K562 (cell line): ENCODE results near the gene PSMC4. TPM values are rescaled to one million over a fixed set of nuclear protein-coding genes. Genes with fewer than 3 reads are reported as not detected.
A peak's percentile ranks its signal among the peaks of the same experiment; 100 is the strongest.

Source experiments
- CREBBP ChIP-seq: IDR thresholded peaks from one replicate; pipeline ENCODE4 v1.6.1; 2012; ENCODE audit warnings: low read depth, mild to moderate bottlenecking, control low read depth, inconsistent platforms, low read length
- ELF1 ChIP-seq: fragments of 200-800 bp; sonication (Bioruptor generic); IDR thresholded peaks from 2 replicates; pipeline ENCODE4 v1.6.1; 2016; ENCODE audit warnings: missing genetic modification characterization, missing compliant biosample characterization
- ETV6 ChIP-seq, 3 experiments: fragments of 150-350 bp in 1 of 3; sonication (generic) in 1 of 3; formaldehyde crosslinking in 1 of 3; IDR thresholded peaks; 2 replicates each; pipeline versions ENCODE4 v1.6.1 to v1.8.0; 2014 to 2022; ENCODE audit warnings: borderline replicate concordance in 2 of 3, low read depth in 2 of 3, antibody characterized with exemption in 1 of 3, low read length in 1 of 3, mild to moderate bottlenecking in 1 of 3, missing genetic modification reagents in 1 of 3
- HDAC6 ChIP-seq: IDR thresholded peaks from 2 replicates; pipeline ENCODE4 v1.6.1; 2012; ENCODE audit warnings: low read depth, mild to moderate bottlenecking, control low read depth, inconsistent platforms, low read length, moderate library complexity
- HNRNPL ChIP-seq: fragments of 200-400 bp; formaldehyde crosslinking; IDR thresholded peaks from 2 replicates; pipeline ENCODE4 v1.6.1; 2017; ENCODE audit warnings: low read depth, mild to moderate bottlenecking, low read length
- PHF8 ChIP-seq: fragments of 200-600 bp; sonication (generic); IDR thresholded peaks from 2 replicates; pipeline ENCODE4 v1.6.1; 2012; ENCODE audit warnings: mixed run types, mild to moderate bottlenecking, inconsistent platforms, low read length, moderate library complexity, borderline replicate concordance
- POLR2AphosphoS2 ChIP-seq: IDR thresholded peaks from 2 replicates; pipeline ENCODE4 v1.6.1; 2012; ENCODE audit warnings: low read length, improper control_type of control experiment
- POLR3A ChIP-seq: IDR thresholded peaks from 2 replicates; pipeline ENCODE4 v1.6.1; 2011; ENCODE audit warnings: borderline replicate concordance, mild to moderate bottlenecking, moderate library complexity; ENCODE audit not compliant: insufficient read length, insufficient read depth; ENCODE audit errors: extremely low read depth
- TCFL5 ChIP-seq: fragments of 250-450 bp; sonication (Bioruptor Pico); conservative IDR thresholded peaks from 2 replicates; pipeline ENCODE4 v1.6.1; 2021; ENCODE audit warnings: mild to moderate bottlenecking, moderate library complexity, matching md5 sums
- ZNF41 ChIP-seq: fragments of 250-450 bp; sonication (Bioruptor Pico); conservative IDR thresholded peaks from 2 replicates; pipeline ENCODE4 v1.4.0; 2020; ENCODE audit warnings: mild to moderate bottlenecking
- polyA plus RNA-seq, 8 experiments: library from polyadenylated mRNA; depleted of rRNA in 4 of 8; stranded (reverse) in 5 of 8; unstranded in 3 of 8; fragments of >200 nt; fragmentation: Nextera tagmentation in 2 of 8; fragmentation: Illumina TruSeq in 1 of 8; extraction: Ambion mirVana in 2 of 8; extraction: Trizol in 1 of 8; gene quantifications; 2 replicates each; pipeline versions ENCODE4 v1.2.1 to v1.2.3, GENCODE V29; 2011 to 2014; ENCODE audit warnings: inconsistent platforms in 1 of 8, missing spikeins in 1 of 8
- total RNA-seq, 7 experiments: library from RNA; depleted of rRNA in 6 of 7; stranded (reverse); fragments of >200 nt in 6 of 7; fragmentation: Illumina TruSeq in 2 of 7; extraction: Trizol in 2 of 7; gene quantifications; 2 replicates each; pipeline versions ENCODE4 v1.2.1 to v1.2.3, GENCODE V29; 2011 to 2021; ENCODE audit warnings: low replicate concordance in 1 of 7
- TF ChIP-seq, protein P1 (sequence below): sonication (generic); formaldehyde crosslinking; IDR thresholded peaks from 2 replicates; pipeline ENCODE4 v1.8.1; 2023; ENCODE audit warnings: mild to moderate bottlenecking, missing genetic modification reagents
- TF ChIP-seq, protein P2 (sequence below): fragments of 450-650 bp; IDR thresholded peaks from 2 replicates; pipeline ENCODE4 v1.6.1; 2016; ENCODE audit warnings: borderline replicate concordance
- TF ChIP-seq, protein P3 (sequence below): sonication (generic); formaldehyde crosslinking; IDR thresholded peaks from 2 replicates; pipeline ENCODE4 v1.8.0; 2022; ENCODE audit warnings: mild to moderate bottlenecking, missing genetic modification reagents

Gene PSMC4
- total and polyA plus RNA-seq, 9 of the 15 experiments (the other 6 are each of a cell fraction or from before 2014, with no cell fraction given) = 45.9 to 475 (median 142) TPM

DNA sequence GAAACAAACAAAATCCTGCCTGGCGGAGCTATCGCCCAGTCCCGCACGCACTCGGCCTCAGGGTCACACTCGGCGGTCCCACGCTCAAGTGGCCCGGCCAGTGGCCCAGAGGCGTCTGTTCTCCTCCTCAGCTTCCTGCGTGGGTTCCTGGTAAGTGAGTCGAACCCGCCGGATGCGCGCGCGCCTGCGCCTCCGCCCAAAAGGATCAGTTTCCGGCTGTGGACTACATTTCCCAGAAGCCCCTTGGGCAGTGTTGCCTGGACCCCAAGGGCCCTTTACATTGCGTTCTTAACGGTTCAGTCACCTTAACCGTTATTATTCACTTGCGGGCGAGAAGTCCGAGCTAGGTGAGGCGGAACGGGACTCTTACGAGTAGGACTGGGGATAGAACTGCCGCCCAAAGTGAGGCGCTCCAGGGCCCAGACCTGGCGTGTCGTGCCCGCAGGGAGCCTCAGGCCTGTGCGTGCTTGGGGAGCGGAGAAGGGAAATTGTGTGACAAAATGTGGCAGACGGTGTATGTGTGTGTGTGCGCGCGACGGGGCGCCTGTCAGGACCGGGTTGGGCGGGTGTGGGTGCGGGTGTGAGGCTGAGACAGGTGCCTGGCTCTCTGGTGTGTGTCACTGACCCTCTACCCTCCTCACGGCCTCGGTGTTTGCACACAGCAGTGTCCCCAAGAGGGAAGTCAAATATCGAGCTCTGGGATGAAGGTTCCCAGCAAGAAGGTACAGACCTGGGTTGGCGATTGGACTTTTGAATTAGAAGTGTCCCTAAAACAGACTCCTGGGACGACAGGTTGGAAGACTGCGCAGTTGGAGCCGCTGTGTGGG lies 26.1 kb downstream of the PSMC4 start, which contains the start of gene ZNF546 (continued):
- TF ChIP-seq ETV6 (IDR thresholded peaks at IDR 0.05; ENCODE audit: borderline replicate concordance in 1 of 2, low read depth in 2 of 2, low read length in 1 of 2) = no peak; a peak in 1 of 4 replicates
- no peak for TF ChIP-seq ETV6 (CRISPR knock-in tag; IDR thresholded peaks at IDR 0.05; ENCODE audit: borderline replicate concordance)
- no peak for TF ChIP-seq HNRNPL
- TF ChIP-seq, protein P1, sequence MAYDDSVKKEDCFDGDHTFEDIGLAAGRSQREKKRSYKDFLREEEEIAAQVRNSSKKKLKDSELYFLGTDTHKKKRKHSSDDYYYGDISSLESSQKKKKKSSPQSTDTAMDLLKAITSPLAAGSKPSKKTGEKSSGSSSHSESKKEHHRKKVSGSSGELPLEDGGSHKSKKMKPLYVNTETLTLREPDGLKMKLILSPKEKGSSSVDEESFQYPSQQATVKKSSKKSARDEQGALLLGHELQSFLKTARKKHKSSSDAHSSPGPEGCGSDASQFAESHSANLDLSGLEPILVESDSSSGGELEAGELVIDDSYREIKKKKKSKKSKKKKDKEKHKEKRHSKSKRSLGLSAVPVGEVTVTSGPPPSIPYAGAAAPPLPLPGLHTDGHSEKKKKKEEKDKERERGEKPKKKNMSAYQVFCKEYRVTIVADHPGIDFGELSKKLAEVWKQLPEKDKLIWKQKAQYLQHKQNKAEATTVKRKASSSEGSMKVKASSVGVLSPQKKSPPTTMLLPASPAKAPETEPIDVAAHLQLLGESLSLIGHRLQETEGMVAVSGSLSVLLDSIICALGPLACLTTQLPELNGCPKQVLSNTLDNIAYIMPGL (CRISPR knock-in tag) = 0 out of 2 replicates have a peak, but pooled peaks have one; percentile 35
- TF ChIP-seq, protein P2, sequence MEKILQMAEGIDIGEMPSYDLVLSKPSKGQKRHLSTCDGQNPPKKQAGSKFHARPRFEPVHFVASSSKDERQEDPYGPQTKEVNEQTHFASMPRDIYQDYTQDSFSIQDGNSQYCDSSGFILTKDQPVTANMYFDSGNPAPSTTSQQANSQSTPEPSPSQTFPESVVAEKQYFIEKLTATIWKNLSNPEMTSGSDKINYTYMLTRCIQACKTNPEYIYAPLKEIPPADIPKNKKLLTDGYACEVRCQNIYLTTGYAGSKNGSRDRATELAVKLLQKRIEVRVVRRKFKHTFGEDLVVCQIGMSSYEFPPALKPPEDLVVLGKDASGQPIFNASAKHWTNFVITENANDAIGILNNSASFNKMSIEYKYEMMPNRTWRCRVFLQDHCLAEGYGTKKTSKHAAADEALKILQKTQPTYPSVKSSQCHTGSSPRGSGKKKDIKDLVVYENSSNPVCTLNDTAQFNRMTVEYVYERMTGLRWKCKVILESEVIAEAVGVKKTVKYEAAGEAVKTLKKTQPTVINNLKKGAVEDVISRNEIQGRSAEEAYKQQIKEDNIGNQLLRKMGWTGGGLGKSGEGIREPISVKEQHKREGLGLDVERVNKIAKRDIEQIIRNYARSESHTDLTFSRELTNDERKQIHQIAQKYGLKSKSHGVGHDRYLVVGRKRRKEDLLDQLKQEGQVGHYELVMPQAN = peak; percentile 20; the same call in 1 of the 2 replicates
- TF ChIP-seq ZNF41 (CRISPR knock-in tag) = no peak
- peak; percentile 71; the same call in 1 of the 2 replicates for TF ChIP-seq ELF1 (tag)
- no peak for TF ChIP-seq CREBBP
- TF ChIP-seq POLR2AphosphoS2 = no peak
- TF ChIP-seq TCFL5 (CRISPR knock-in tag) = no peak
- TF ChIP-seq, protein P3, sequence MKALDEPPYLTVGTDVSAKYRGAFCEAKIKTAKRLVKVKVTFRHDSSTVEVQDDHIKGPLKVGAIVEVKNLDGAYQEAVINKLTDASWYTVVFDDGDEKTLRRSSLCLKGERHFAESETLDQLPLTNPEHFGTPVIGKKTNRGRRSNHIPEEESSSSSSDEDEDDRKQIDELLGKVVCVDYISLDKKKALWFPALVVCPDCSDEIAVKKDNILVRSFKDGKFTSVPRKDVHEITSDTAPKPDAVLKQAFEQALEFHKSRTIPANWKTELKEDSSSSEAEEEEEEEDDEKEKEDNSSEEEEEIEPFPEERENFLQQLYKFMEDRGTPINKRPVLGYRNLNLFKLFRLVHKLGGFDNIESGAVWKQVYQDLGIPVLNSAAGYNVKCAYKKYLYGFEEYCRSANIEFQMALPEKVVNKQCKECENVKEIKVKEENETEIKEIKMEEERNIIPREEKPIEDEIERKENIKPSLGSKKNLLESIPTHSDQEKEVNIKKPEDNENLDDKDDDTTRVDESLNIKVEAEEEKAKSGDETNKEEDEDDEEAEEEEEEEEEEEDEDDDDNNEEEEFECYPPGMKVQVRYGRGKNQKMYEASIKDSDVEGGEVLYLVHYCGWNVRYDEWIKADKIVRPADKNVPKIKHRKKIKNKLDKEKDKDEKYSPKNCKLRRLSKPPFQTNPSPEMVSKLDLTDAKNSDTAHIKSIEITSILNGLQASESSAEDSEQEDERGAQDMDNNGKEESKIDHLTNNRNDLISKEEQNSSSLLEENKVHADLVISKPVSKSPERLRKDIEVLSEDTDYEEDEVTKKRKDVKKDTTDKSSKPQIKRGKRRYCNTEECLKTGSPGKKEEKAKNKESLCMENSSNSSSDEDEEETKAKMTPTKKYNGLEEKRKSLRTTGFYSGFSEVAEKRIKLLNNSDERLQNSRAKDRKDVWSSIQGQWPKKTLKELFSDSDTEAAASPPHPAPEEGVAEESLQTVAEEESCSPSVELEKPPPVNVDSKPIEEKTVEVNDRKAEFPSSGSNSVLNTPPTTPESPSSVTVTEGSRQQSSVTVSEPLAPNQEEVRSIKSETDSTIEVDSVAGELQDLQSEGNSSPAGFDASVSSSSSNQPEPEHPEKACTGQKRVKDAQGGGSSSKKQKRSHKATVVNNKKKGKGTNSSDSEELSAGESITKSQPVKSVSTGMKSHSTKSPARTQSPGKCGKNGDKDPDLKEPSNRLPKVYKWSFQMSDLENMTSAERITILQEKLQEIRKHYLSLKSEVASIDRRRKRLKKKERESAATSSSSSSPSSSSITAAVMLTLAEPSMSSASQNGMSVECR (CRISPR knock-in tag) = no peak; the same call in 1 of the 2 replicates
- TF ChIP-seq POLR3A = no peak
- no peak for TF ChIP-seq HDAC6
- TF ChIP-seq PHF8 = peak; percentile 99
